SK-N-SH (cell line): Measurements from ENCODE around the gene WDR88. TPM values are rescaled to one million over a fixed set of nuclear protein-coding genes. Genes with fewer than 3 reads are reported as not detected.

Experiments
- CTCF ChIA-PET: fragments of 300-600, 350-600 bp; formaldehyde crosslinking; extraction: SDS; loops from one replicate; lab custom pipeline; 2021; lab: Yijun Ruan, JAX
- POLR2A ChIA-PET: fragments of 350-600 bp; sonication (Branson Sonifier 250); formaldehyde crosslinking; extraction: SDS; loops from one replicate; lab custom pipeline; 2020; ENCODE audit warnings: antibody characterized with exemption, inconsistent platforms; lab: Yijun Ruan, JAX
- DNase-seq: peaks from one replicate; pipeline ENCODE4 v3.0.0; 2012
- H2AFZ ChIP-seq: fragments of 200-600 bp; sonication (generic); 2 replicates; pipeline ENCODE4 v1.8.1; 2016; ENCODE audit warnings: antibody characterized with exemption, mild to moderate bottlenecking, low read depth
- H3F3A ChIP-seq: fragments of 200-600 bp; sonication (generic); replicated peaks from 2 replicates; pipeline ENCODE3; 2016; ENCODE audit warnings: antibody characterized with exemption, mild to moderate bottlenecking; ENCODE audit not compliant: insufficient read depth
- H3K27ac ChIP-seq, 2 experiments: fragments of 200-500 bp in 1 of 2; fragments of 200-600 bp in 1 of 2; sonication (Bioruptor generic) in 1 of 2; sonication (generic), shearing (Covaris generic) in 1 of 2; 2 replicates each; pipeline versions ENCODE4 v1.5.1 to v1.6.1; 2014 to 2016; ENCODE audit warnings: low read depth in 2 of 2, inconsistent platforms in 1 of 2, low read length in 1 of 2, mild to moderate bottlenecking in 1 of 2, mixed read lengths in 1 of 2
- H3K27me3 ChIP-seq: fragments of 200-600 bp; sonication (generic), shearing (Covaris generic); 2 replicates; pipeline ENCODE4 v1.6.1; 2016; ENCODE audit warnings: mixed run types; ENCODE audit not compliant: insufficient read depth
- H3K36me3 ChIP-seq, 2 experiments: fragments of 200-500 bp in 1 of 2; fragments of 200-600 bp in 1 of 2; sonication (Bioruptor generic) in 1 of 2; sonication (generic) in 1 of 2; replicated peaks in 1 of 2; 2 replicates each; pipeline versions ENCODE3 to v1.5.1; 2014 to 2016; ENCODE audit warnings: low read length in 1 of 2, mild to moderate bottlenecking in 1 of 2; ENCODE audit not compliant: insufficient read depth in 2 of 2, control insufficient read depth in 1 of 2
- H3K4me1 ChIP-seq, 2 experiments: fragments of 200-500 bp in 1 of 2; fragments of 200-600 bp in 1 of 2; sonication (Bioruptor generic) in 1 of 2; sonication (generic), shearing (Covaris generic) in 1 of 2; 2 replicates each; pipeline versions ENCODE4 v1.5.1 to v1.6.1; 2014 to 2016; ENCODE audit warnings: low read depth in 1 of 2, low read length in 1 of 2, mixed run types in 1 of 2; ENCODE audit not compliant: insufficient read depth in 2 of 2, control insufficient read depth in 1 of 2
- H3K4me2 ChIP-seq: fragments of 200-600 bp; sonication (generic), shearing (Covaris generic); 2 replicates; pipeline ENCODE4 v1.6.1; 2017; ENCODE audit warnings: mixed run types
- H3K4me3 ChIP-seq, 2 experiments: fragments of 200-500 bp in 1 of 2; fragments of 200-600 bp in 1 of 2; sonication (Bioruptor generic) in 1 of 2; sonication (generic), shearing (Covaris generic) in 1 of 2; 2 replicates each; pipeline versions ENCODE4 v1.5.1 to v1.8.1; 2014 to 2016; ENCODE audit warnings: low read depth in 2 of 2, inconsistent platforms in 1 of 2, low read length in 1 of 2, mild to moderate bottlenecking in 1 of 2, mixed read lengths in 1 of 2, moderate library complexity in 1 of 2
- H3K79me2 ChIP-seq: fragments of 200-600 bp; sonication (generic); 2 replicates; pipeline ENCODE4 v1.8.1; 2017; ENCODE audit warnings: mild to moderate bottlenecking; ENCODE audit not compliant: insufficient read depth
- H3K9ac ChIP-seq: fragments of 200-600 bp; sonication (generic); 2 replicates; pipeline ENCODE4 v1.6.1; 2017; ENCODE audit warnings: mixed run types
- H3K9me2 ChIP-seq: fragments of 200-600 bp; sonication (generic); 2 replicates; pipeline ENCODE4 v1.6.1; 2017; ENCODE audit warnings: mixed run types
- H3K9me3 ChIP-seq: fragments of 200-600 bp; sonication (generic); 2 replicates; pipeline ENCODE4 v1.6.1; 2017; ENCODE audit warnings: mixed run types, mild to moderate bottlenecking, moderate library complexity
- H4K20me1 ChIP-seq: fragments of 200-600 bp; sonication (generic); 2 replicates; pipeline ENCODE4 v1.6.1; 2017; ENCODE audit warnings: mild to moderate bottlenecking, mixed run types; ENCODE audit not compliant: insufficient read depth
- ELF1 ChIP-seq: IDR thresholded peaks from 2 replicates; pipeline ENCODE4 v1.4.0; 2012
- FOXM1 ChIP-seq: IDR thresholded peaks from 2 replicates; pipeline ENCODE4 v1.4.0; 2012; ENCODE audit warnings: low read depth, mild to moderate bottlenecking
- GATA2 ChIP-seq: sonication (generic); formaldehyde crosslinking; IDR thresholded peaks from 2 replicates; pipeline ENCODE4 v1.5.0; 2020; ENCODE audit warnings: mild to moderate bottlenecking, missing genetic modification reagents
- JUND ChIP-seq: IDR thresholded peaks from 2 replicates; pipeline ENCODE4 v1.4.0; 2012
- NFIC ChIP-seq: IDR thresholded peaks from 2 replicates; pipeline ENCODE4 v1.4.0; 2012; ENCODE audit warnings: borderline replicate concordance
- NRF1 ChIP-seq: IDR thresholded peaks from 2 replicates; pipeline ENCODE4 v1.6.1; 2012; ENCODE audit warnings: low read depth, mild to moderate bottlenecking, low read length
- POLR2AphosphoS5 ChIP-seq: IDR thresholded peaks from 2 replicates; pipeline ENCODE4 v1.6.1; 2012; ENCODE audit warnings: low read depth, low read length
- RFX5 ChIP-seq: IDR thresholded peaks from 2 replicates; pipeline ENCODE4 v1.6.1; 2012; ENCODE audit warnings: mild to moderate bottlenecking, improper control_type of control experiment, low read length
- RXRA ChIP-seq: IDR thresholded peaks from 2 replicates; pipeline ENCODE4 v1.4.0; 2012; ENCODE audit warnings: low read depth, mild to moderate bottlenecking, borderline replicate concordance
- SMC3 ChIP-seq: IDR thresholded peaks from 2 replicates; pipeline ENCODE4 v1.6.1; 2012; ENCODE audit warnings: low read depth, low read length, improper control_type of control experiment
- TAF1 ChIP-seq: IDR thresholded peaks from 2 replicates; pipeline ENCODE4 v1.6.1; 2012; ENCODE audit warnings: low read depth, mild to moderate bottlenecking, low read length, moderate library complexity, borderline replicate concordance
- TCF12 ChIP-seq: IDR thresholded peaks from 2 replicates; pipeline ENCODE4 v1.4.0; 2012
- USF1 ChIP-seq: IDR thresholded peaks from 2 replicates; pipeline ENCODE4 v1.4.0; 2012; ENCODE audit warnings: low read depth, borderline replicate concordance
- USF2 ChIP-seq: fragments of 150-350 bp; IDR thresholded peaks from 2 replicates; pipeline ENCODE4 v1.6.1; 2017; ENCODE audit warnings: antibody characterized with exemption, low read length, low read depth, borderline replicate concordance
- WGBS: methylation state at CpG from one replicate; pipeline ENCODE4 v1.1.6; 2017; ENCODE audit warnings: low lambda C conversion rate; 5-methylcytosine and 5-hydroxymethylcytosine counted together
- polyA plus RNA-seq, 3 experiments: library from polyadenylated mRNA; depleted of rRNA; stranded (reverse); fragments of >200 nt; gene quantifications; 2 replicates each; pipeline ENCODE4 v1.2.3, GENCODE V29; 2012
- TF ChIP-seq, protein P1 (sequence below): IDR thresholded peaks from 2 replicates; pipeline ENCODE4 v1.6.1; 2012; ENCODE audit warnings: mild to moderate bottlenecking, low read depth, low read length, moderate library complexity
- TF ChIP-seq, protein P2 (sequence below): IDR thresholded peaks from 2 replicates; pipeline ENCODE4 v1.4.0; 2012; ENCODE audit warnings: low read depth
- TF ChIP-seq, protein P3 (sequence below): IDR thresholded peaks from 2 replicates; pipeline ENCODE4 v1.4.0; 2012; ENCODE audit warnings: low read depth, borderline replicate concordance

Gene WDR88
- polyA plus RNA-seq, 1 of the 3 experiments (the other 2 are of a cell fraction) = not detected

GRCh38 chr19:33211794-33212435 is 80.0 kb downstream of the WDR88 start:
- ChIA-PET POLR2A (interaction anchor here (0.6 to 1.5 kb wide), 2 partner anchors 12 to 71 kb away, joined by 3 read pairs; no protein-coding TSS in a partner anchor), CTCF (interaction anchor here (0.6 to 2.1 kb wide), 6 partner anchors 9 to 195 kb away, joined by 3 to 7 read pairs (median 4); no protein-coding TSS in a partner anchor)
- TF ChIP-seq POLR2AphosphoS5 (no peak), JUND (no peak), TCF12 (no peak), GATA2 (CRISPR knock-in tag) (no peak), TAF1 (no peak), SMC3 (no peak), USF1 (no peak), NFIC (no peak), RXRA (no peak), USF2 (no peak), RFX5 (no peak), NRF1 (no peak), ELF1 (no peak), FOXM1 (no peak)
- TF ChIP-seq, protein P1, sequence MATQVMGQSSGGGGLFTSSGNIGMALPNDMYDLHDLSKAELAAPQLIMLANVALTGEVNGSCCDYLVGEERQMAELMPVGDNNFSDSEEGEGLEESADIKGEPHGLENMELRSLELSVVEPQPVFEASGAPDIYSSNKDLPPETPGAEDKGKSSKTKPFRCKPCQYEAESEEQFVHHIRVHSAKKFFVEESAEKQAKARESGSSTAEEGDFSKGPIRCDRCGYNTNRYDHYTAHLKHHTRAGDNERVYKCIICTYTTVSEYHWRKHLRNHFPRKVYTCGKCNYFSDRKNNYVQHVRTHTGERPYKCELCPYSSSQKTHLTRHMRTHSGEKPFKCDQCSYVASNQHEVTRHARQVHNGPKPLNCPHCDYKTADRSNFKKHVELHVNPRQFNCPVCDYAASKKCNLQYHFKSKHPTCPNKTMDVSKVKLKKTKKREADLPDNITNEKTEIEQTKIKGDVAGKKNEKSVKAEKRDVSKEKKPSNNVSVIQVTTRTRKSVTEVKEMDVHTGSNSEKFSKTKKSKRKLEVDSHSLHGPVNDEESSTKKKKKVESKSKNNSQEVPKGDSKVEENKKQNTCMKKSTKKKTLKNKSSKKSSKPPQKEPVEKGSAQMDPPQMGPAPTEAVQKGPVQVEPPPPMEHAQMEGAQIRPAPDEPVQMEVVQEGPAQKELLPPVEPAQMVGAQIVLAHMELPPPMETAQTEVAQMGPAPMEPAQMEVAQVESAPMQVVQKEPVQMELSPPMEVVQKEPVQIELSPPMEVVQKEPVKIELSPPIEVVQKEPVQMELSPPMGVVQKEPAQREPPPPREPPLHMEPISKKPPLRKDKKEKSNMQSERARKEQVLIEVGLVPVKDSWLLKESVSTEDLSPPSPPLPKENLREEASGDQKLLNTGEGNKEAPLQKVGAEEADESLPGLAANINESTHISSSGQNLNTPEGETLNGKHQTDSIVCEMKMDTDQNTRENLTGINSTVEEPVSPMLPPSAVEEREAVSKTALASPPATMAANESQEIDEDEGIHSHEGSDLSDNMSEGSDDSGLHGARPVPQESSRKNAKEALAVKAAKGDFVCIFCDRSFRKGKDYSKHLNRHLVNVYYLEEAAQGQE = no peak
- TF ChIP-seq, protein P2, sequence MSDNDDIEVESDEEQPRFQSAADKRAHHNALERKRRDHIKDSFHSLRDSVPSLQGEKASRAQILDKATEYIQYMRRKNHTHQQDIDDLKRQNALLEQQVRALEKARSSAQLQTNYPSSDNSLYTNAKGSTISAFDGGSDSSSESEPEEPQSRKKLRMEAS = no peak
- TF ChIP-seq, protein P3, sequence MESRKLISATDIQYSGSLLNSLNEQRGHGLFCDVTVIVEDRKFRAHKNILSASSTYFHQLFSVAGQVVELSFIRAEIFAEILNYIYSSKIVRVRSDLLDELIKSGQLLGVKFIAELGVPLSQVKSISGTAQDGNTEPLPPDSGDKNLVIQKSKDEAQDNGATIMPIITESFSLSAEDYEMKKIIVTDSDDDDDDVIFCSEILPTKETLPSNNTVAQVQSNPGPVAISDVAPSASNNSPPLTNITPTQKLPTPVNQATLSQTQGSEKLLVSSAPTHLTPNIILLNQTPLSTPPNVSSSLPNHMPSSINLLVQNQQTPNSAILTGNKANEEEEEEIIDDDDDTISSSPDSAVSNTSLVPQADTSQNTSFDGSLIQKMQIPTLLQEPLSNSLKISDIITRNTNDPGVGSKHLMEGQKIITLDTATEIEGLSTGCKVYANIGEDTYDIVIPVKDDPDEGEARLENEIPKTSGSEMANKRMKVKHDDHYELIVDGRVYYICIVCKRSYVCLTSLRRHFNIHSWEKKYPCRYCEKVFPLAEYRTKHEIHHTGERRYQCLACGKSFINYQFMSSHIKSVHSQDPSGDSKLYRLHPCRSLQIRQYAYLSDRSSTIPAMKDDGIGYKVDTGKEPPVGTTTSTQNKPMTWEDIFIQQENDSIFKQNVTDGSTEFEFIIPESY = no peak

More at GRCh38 chr19:33211794-33212435, 80.0 kb downstream of the WDR88 start:
- Histone ChIP-seq H3F3A (no peaks in the 10 kb centered on the region), H3K9ac (no peak overlapping the region), H3K79me2 (no peaks in the 10 kb centered on the region), H3K4me2 (no peak overlapping the region), H3K27me3 (no peaks in the 10 kb centered on the region), H3K4me1 (no peaks in the 10 kb centered on the region; a peak in 1 of 4 replicates), H2AFZ (no peak overlapping the region), H3K9me2 (no peaks in the 10 kb centered on the region), H3K4me3 (no peak overlapping the region), H3K36me3 (no peaks in the 10 kb centered on the region), H3K9me3 (no peaks in the 10 kb centered on the region), H4K20me1 (no peaks in the 10 kb centered on the region), H3K27ac (no peak overlapping the region)
- peak; percentile 23 for DNase-seq
- 62% methylated on average over 10 of the region's 17 CpGs for WGBS
